Lung (tissue), 12 donors: ENCODE data around the gene PDZD4. TPM values are rescaled to one million over a fixed set of nuclear protein-coding genes. Genes with fewer than 3 reads are reported as not detected.

Experiments used
- ATAC-seq: fragments of 200-7000 bp; cut with Tn5 transposase; one replicate; pipeline ENCODE4 v1.9.1; 2020; ENCODE audit warnings: moderate number of reproducible peaks; ENCODE audit not compliant: insufficient read depth, low FRiP score
- DNase-seq, 3 donors: peaks; one replicate each; pipeline ENCODE4 v3.0.0-alpha.2; 2013 to 2017
- H3K27ac ChIP-seq, 2 donors: one replicate each; pipeline ENCODE4 v1.5.1; 2013; ENCODE audit warnings: mild to moderate bottlenecking in 2 of 2, moderate library complexity in 2 of 2, control low read depth in 1 of 2, inconsistent platforms in 1 of 2, low read depth in 1 of 2, low read length in 1 of 2
- H3K27me3 ChIP-seq, 3 donors: one replicate each; pipeline ENCODE4 v1.5.1; 2013; ENCODE audit warnings: low read length in 2 of 3; ENCODE audit not compliant: control insufficient read depth in 3 of 3, insufficient read depth in 3 of 3
- H3K36me3 ChIP-seq, 4 donors: one replicate each; pipeline ENCODE4 v1.5.1; 2013; ENCODE audit warnings: low read length in 4 of 4, mild to moderate bottlenecking in 1 of 4, moderate library complexity in 1 of 4; ENCODE audit not compliant: control insufficient read depth in 4 of 4, insufficient read depth in 4 of 4
- H3K4me1 ChIP-seq, 5 donors: one replicate each; pipeline ENCODE4 v1.5.1; 2013; ENCODE audit warnings: low read length in 5 of 5, mild to moderate bottlenecking in 2 of 5, moderate library complexity in 1 of 5; ENCODE audit not compliant: control insufficient read depth in 5 of 5, insufficient read depth in 5 of 5
- H3K4me3 ChIP-seq: one replicate; pipeline ENCODE4 v1.5.1; 2013; ENCODE audit warnings: mild to moderate bottlenecking, control low read depth, moderate library complexity
- H3K9ac ChIP-seq, 2 donors: one replicate each; pipeline ENCODE4 v1.5.1; 2013; ENCODE audit warnings: low read length in 2 of 2, control low read depth in 1 of 2; ENCODE audit not compliant: insufficient read depth in 1 of 2
- H3K9me3 ChIP-seq, 4 donors: one replicate each; pipeline ENCODE4 v1.5.1; 2013; ENCODE audit warnings: low read length in 3 of 4, mild to moderate bottlenecking in 1 of 4, moderate library complexity in 1 of 4; ENCODE audit not compliant: control insufficient read depth in 4 of 4, insufficient read depth in 3 of 4
- WGBS, 2 donors: extraction: QIAGEN DNeasy Blood & Tissue Kit; methylation state at CpG; one replicate each; pipeline ENCODE4 v1.1.7; 2013; 5-methylcytosine and 5-hydroxymethylcytosine counted together
- polyA plus RNA-seq, 2 donors: library from polyadenylated mRNA; stranded (reverse); fragments of 200-250 nt; gene quantifications; one replicate each; pipeline ENCODE4 v1.2.1, GENCODE V29; 2013
- total RNA-seq, 2 donors: library from RNA; depleted of rRNA in 1 of 2; stranded (reverse); fragments of >200 nt in 1 of 2; gene quantifications; one replicate each; pipeline ENCODE4 v1.2.1, GENCODE V29; 2014 to 2021
- TF ChIP-seq, protein P1 (sequence below): IDR thresholded peaks from 2 replicates; pipeline ENCODE4 v1.5.1; 2012; ENCODE audit warnings: mild to moderate bottlenecking; ENCODE audit errors: control extremely low read depth, extremely low read depth
- donor health status: control.
- donor health status: control.
- donor health status: Bipolar disorder and iron deficiency.
- donor health status: healthy.
- donor health status: DM: yes; HTN: yes; CAD: no.

Gene PDZD4
- total and polyA plus RNA-seq, 4 donors = 2.3 to 8.1 (median 3.8) TPM

DNA sequence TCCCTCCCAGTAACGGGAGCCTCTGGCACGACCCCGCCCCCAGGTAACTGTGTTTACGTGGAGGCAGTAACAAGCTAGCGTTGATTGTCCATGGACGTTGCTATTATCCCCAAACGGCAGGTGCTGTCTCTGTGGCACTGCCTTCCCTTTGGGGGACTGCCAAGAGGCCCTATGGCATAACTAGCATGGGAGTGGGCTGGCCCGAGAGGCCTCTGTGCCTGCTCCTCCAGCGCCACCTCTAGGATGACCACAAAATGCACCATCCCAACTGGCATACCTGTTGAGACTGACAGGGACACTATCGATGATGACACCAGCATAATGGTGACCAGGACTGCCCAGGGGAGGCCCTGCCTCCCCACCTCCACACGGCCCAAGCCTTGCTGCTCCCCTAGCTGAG, 48.0 kb downstream of the PDZD4 start:
- peaks cover 0 to 20% (median 2%) of the 10 kb centered on the region in 4 donors for H3K36me3 ChIP-seq
- H3K9me3 ChIP-seq = peaks cover 0 to 4% (median 0%) of the 10 kb centered on the region in 4 donors
- peaks cover 0 to 4% (median 0%) of the 10 kb centered on the region in 5 donors for H3K4me1 ChIP-seq
- no peaks in the 10 kb centered on the region for H3K27me3 ChIP-seq
- WGBS, 2 donors = 64 to 75% methylated on average over 10 to 11 of the region's 11 CpGs
- no peak overlapping the region for H3K9ac ChIP-seq
- no peak overlapping the region for H3K4me3 ChIP-seq
- DNase-seq (no peak), ATAC-seq (no peak)
- no peak overlapping the region for H3K27ac ChIP-seq
- TF ChIP-seq, protein P1, sequence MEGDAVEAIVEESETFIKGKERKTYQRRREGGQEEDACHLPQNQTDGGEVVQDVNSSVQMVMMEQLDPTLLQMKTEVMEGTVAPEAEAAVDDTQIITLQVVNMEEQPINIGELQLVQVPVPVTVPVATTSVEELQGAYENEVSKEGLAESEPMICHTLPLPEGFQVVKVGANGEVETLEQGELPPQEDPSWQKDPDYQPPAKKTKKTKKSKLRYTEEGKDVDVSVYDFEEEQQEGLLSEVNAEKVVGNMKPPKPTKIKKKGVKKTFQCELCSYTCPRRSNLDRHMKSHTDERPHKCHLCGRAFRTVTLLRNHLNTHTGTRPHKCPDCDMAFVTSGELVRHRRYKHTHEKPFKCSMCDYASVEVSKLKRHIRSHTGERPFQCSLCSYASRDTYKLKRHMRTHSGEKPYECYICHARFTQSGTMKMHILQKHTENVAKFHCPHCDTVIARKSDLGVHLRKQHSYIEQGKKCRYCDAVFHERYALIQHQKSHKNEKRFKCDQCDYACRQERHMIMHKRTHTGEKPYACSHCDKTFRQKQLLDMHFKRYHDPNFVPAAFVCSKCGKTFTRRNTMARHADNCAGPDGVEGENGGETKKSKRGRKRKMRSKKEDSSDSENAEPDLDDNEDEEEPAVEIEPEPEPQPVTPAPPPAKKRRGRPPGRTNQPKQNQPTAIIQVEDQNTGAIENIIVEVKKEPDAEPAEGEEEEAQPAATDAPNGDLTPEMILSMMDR = no peak

DNA sequence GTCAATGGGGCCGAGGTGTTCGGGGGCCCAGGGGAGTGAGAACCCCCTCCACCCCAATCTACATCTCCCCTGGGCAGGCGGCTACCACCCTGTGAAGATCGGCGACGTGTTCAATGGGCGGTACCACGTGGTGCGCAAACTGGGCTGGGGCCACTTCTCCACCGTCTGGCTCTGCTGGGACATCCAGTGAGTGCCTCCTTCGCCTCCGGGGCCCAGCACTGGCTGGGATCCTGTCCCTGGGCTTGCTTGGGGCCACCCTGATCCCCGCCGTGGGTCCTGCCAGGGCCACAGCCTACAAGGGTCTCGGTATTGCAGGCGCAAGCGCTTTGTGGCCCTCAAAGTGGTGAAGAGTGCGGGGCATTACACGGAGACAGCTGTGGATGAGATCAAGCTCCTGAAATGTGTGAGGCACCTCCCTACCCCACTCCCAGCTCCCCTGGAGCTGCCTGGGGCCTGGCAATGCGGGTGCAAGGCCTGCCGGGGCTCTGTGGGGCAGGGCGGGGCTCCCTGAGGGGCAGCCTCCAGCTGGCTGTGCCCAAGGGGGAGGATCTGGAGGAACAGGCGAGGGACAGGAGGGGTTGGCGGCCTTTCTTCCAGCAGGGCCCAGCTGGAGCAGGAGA, 48.8 kb downstream of the PDZD4 start:
- Histone ChIP-seq H3K27ac (peak overlapping the region in 1 of 2 donors; percentile 69), H3K36me3 (peaks cover 0 to 17% (median 2%) of the 10 kb centered on the region in 4 donors), H3K9ac (no peak overlapping the region), H3K4me1 (peaks cover 0 to 4% (median 0%) of the 10 kb centered on the region in 5 donors), H3K9me3 (peaks cover 0 to 4% (median 0%) of the 10 kb centered on the region in 4 donors), H3K4me3 (no peak overlapping the region), H3K27me3 (no peaks in the 10 kb centered on the region)
- DNase-seq (peak in 1 of 3 donors; percentile 13), ATAC-seq (no peak)
- 76% methylated on average over 10 to 24 of the region's 24 CpGs for WGBS, 2 donors
- TF ChIP-seq, protein P1 = no peak

DNA sequence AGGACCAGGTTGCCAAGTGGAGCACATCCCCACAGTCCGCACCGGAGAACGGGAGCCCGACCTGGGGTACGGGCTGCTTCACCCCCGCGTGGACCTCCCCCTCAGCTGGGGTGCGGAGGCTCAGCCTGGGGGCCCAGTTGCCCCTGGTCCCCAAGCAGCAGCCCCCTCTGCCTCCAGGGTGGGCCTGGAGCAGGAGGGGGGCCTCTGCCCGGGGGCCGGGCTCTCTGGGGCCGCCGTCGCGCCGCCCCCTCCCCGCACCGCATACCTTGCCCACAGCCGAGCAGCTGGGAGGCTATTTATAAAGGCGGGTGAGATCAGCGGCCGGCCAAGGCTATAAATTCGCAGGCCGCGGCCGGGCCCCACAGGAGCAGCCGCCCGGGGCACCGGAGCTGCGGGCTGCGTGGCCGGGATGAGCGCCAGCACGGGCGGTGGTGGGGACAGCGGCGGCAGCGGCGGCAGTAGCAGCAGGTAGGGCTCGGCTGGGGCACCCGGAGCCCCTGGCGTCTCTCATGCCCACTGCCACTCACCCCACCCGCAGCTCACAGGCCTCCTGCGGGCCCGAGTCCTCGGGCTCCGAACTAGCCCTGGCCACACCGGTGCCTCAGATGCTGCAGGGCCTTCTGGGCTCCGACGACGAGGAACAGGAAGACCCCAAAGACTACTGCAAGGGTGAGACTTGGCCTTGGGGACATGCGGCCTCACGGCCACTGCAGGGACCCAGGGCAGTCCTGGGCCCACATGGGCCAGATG, 49.5 kb downstream of the PDZD4 start, which contains the start of gene SRPK3:
Gene SRPK3 (plus strand): TSS at position 364 of the 750 bp plus-strand sequence. CDS start 46 bp downstream, at position 410.
- 24 to 58% methylated on average over 16 to 52 of the region's 52 CpGs for WGBS, 2 donors
- Histone ChIP-seq H3K4me1 (peaks cover 0 to 4% (median 0%) of the 10 kb centered on the region in 5 donors), H3K27me3 (no peaks in the 10 kb centered on the region), H3K27ac (peak within 1 kb of the TSS in 1 of 2 donors; percentile 69), H3K4me3 (no peak within 1 kb of the TSS), H3K9me3 (peaks cover 0 to under 1% (median 0%) of the 10 kb centered on the region in 4 donors), H3K36me3 (peaks cover 0 to 11% (median 0%) of the 10 kb centered on the region in 4 donors), H3K9ac (no peak within 1 kb of the TSS)
- peak; percentile 19 for ATAC-seq
- TF ChIP-seq, protein P1 = no peak
- peak in 2 of 3 donors; percentile 27 to 32 for DNase-seq
